ENCODE results near the gene CYP46A1. TPM values are rescaled to one million over a fixed set of nuclear protein-coding genes. Genes with fewer than 3 reads are reported as not detected.
"Not testable (repeated sequence)": the region's sequence is repeated elsewhere in the genome, so short reads cannot be mapped to it uniquely, and the experiment has no call there.

CYP46A1 gene
- total RNA-seq: under 1 TPM; 0.15 to 0.36 TPM
- not detected for polyA plus RNA-seq

DNA sequence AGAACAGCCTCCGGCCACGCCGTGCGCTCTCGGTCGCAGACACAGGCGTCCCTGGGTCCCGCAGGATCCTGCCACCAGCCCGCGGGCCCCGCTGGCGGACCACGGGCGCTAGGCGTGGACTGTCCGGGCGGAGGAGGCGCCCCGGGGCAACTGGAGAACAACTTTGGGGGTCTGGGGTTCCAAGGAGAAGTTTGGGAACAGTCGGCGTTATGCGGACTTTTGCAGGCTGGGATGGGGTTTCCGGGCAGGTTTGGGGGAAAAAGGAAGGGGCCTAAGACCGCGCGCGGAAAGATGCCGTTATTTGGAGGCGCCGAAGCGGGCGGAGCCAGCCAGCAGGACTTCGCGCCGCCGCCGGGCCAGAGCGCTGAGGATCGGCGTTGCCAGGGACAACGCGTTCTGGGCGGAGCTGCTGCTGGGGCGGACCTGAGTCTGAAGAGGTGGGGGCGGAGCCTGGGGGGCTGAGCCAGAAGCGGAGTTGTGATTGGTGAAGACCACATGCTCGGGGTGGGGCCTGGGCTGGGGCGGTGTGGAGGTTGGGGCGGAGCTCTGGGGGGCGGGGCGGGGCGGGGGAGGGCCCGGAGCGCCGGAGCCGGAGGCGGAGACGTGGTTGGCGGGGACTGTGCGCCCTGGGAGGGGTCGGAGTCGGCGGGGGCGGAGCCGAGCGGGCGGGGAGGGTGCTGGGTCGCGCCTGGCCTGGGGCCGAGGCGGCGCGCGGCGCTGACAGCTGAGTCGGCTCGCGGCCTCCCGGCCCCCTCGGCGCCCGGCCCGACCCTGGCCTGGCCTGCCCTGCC, at the start of gene CYP46A1:
Gene CYP46A1, plus strand, starts transcription at position 680 of the 791 bp plus-strand sequence. CDS start 120 bp downstream, outside the sequence.
- Histone ChIP-seq H3K4me3 (ENCODE audit: low read length in 2 of 2) (peak within 1 kb of the TSS; percentile 86 to 92), H3K4me1 (ENCODE audit: insufficient read depth, low read length) (peaks cover 19% of the 10 kb centered on the region), H3K27ac (ENCODE audit: low read depth, low read length) (peak within 1 kb of the TSS; percentile 71), H3K9me3 (ENCODE audit: control insufficient read depth in 1 of 2, low read length in 2 of 2) (no peaks in the 10 kb centered on the region), H3K27me3 (ENCODE audit: insufficient read depth, low read length) (no peaks in the 10 kb centered on the region), H3K36me3 (ENCODE audit: insufficient read depth, low read length) (no peaks in the 10 kb centered on the region)
- Mint-ChIP-seq H3K9me3 (peaks cover 0 to 5% (median 2%) of the 10 kb centered on the region in 8 donors), H3K27ac (peak within 1 kb of the TSS; percentile 92 to 96 (median 93)), H3K27me3 (peaks cover 4 to 6% of the 10 kb centered on the region in 2 donors), H3K36me3 (peaks cover 0 to 3% of the 10 kb centered on the region in 2 donors), H3K4me1 (peaks cover 4 to 19% (median 12%) of the 10 kb centered on the region in 4 donors), H3K4me3 (peak within 1 kb of the TSS; percentile 86 to 97 (median 94))
- CTCF ChIA-PET (ENCODE audit: partially characterized antibody): interaction anchor here (0.7 to 1.5 kb wide), 5 partner anchors 17 to 229 kb away, joined by 3 to 5 read pairs (median 3); partner anchors contain the start of genes CCNK and SETD3
- intact Hi-C loops (cut with micrococcal nuclease): loop anchor here (1.0 to 5.0 kb wide), 6 partner anchors 80 to 508 kb away; partner anchors contain the start of genes CCDC85C, CCNK, EML1 and EVL
- peak; percentile 98 to 100 (median 99) for DNase-seq
- POLR2A ChIA-PET (ENCODE audit: partially characterized antibody): interaction anchor here (0.7 to 2.1 kb wide), 5 partner anchors 79 to 957 kb away, joined by 3 to 13 read pairs (median 3); partner anchors contain the start of genes CCNK and SETD3

DNA sequence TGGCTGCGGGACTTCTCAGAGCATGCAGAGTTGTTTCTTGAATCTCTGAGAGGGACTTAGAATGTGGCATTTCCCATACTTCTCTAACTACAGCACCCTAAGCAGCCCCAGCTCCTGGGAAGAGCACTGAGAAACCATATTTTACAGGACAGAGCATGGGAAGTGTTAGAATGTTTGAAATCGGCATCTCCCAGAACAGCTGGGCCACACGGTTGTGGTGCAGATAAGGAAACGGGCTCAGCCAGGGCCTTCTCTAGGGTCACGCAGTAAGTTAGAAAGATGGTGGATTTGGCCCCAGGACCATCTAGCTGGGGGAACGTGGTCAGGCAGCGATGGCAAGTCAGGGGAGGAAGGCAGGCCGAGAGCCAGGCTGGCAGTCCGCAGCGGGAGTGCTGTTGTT, 49.7 kb upstream of the CYP46A1 start:
- H3K4me3 Mint-ChIP-seq: no peak overlapping the region
- peaks cover 0 to 2% of the 10 kb centered on the region in 2 donors for H3K27me3 Mint-ChIP-seq
- no peaks in the 10 kb centered on the region for H3K36me3 Mint-ChIP-seq
- no peaks in the 10 kb centered on the region for H3K9me3 Mint-ChIP-seq
- Histone ChIP-seq H3K27ac (ENCODE audit: low read depth, low read length) (no peak overlapping the region), H3K36me3 (ENCODE audit: insufficient read depth, low read length) (no peaks in the 10 kb centered on the region), H3K4me1 (ENCODE audit: insufficient read depth, low read length) (no peaks in the 10 kb centered on the region), H3K27me3 (ENCODE audit: insufficient read depth, low read length) (no peaks in the 10 kb centered on the region), H3K9me3 (ENCODE audit: control insufficient read depth in 1 of 2, low read length in 2 of 2) (no peaks in the 10 kb centered on the region), H3K4me3 (ENCODE audit: low read length in 2 of 2) (no peak overlapping the region)
- DNase-seq: no peak
- CTCF ChIA-PET (ENCODE audit: partially characterized antibody): no interaction called here
- H3K4me1 Mint-ChIP-seq: no peaks in the 10 kb centered on the region
- POLR2A ChIA-PET (ENCODE audit: partially characterized antibody): no interaction called here
- intact Hi-C loops (cut with micrococcal nuclease): no loop called here
- no peak overlapping the region for H3K27ac Mint-ChIP-seq

DNA sequence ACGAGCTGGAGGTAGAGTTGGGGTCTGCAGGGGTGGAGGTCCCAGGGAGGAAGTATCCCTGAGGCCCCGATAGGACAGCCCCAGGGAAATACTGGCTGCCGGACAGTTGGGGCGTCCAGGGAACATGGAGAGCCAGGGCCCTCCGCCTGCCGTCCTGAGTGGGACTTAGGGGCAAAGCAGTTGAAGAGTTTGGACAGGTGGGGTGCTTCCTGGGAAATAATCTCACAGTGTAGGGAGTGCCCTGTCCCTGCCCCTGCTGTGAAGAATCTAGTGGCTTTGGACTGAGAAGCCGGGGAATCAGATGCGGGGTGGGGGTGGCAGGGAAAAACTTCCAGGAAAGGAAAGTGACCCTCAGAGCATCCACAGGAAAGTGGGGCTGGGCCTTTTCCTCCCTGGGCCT, 49.0 kb upstream of the CYP46A1 start:
- no peak overlapping the region for H3K27ac ChIP-seq (ENCODE audit: low read depth, low read length)
- peaks cover 0 to 2% of the 10 kb centered on the region in 2 donors for H3K27me3 Mint-ChIP-seq
- no peaks in the 10 kb centered on the region for H3K36me3 Mint-ChIP-seq

DNA sequence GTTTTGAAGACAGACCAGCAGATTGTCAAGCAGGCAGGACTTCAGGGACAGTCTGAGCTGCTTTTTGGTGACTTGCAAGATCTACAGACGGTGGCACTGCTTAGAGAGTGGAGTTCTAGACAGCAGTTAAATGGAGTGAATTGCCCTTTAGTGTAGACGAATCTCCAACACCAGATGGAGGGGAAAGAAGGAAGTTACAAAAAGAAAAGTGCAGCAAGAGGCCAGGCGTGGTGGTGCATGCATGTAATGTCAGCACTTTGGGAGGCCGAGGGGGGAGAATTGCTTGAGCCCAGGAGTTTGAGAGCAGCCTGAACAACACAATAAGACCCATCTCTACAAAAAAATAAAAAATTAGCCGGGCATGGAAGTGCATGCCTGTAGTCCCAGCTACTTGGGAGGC, 47.6 kb upstream of the CYP46A1 start:
- Mint-ChIP-seq H3K27ac (no peak overlapping the region), H3K36me3 (no peaks in the 10 kb centered on the region), H3K4me3 (no peak overlapping the region), H3K27me3 (no peaks in the 10 kb centered on the region), H3K4me1 (no peaks in the 10 kb centered on the region), H3K9me3 (no peaks in the 10 kb centered on the region)
- no peaks in the 10 kb centered on the region for H3K27me3 ChIP-seq (ENCODE audit: insufficient read depth, low read length)
- H3K4me3 ChIP-seq (ENCODE audit: low read length in 2 of 2): no peak overlapping the region
- no peaks in the 10 kb centered on the region for H3K36me3 ChIP-seq (ENCODE audit: insufficient read depth, low read length)
- H3K4me1 ChIP-seq (ENCODE audit: insufficient read depth, low read length): no peaks in the 10 kb centered on the region
- DNase-seq: no peak
- ChIA-PET POLR2A (ENCODE audit: partially characterized antibody) (no interaction called here), CTCF (ENCODE audit: partially characterized antibody) (no interaction called here)
- no peaks in the 10 kb centered on the region for H3K9me3 ChIP-seq (ENCODE audit: control insufficient read depth in 1 of 2, low read length in 2 of 2)
- intact Hi-C loops (cut with micrococcal nuclease): no loop called here
- no peak overlapping the region for H3K27ac ChIP-seq (ENCODE audit: low read depth, low read length)

More for the DNA sequence above, 49.0 kb upstream of the CYP46A1 start:
- Mint-ChIP-seq H3K4me3 (no peak overlapping the region), H3K4me1 (no peaks in the 10 kb centered on the region), H3K9me3 (no peaks in the 10 kb centered on the region), H3K27ac (no peak overlapping the region)
- CTCF ChIA-PET (ENCODE audit: partially characterized antibody): no interaction called here
- Histone ChIP-seq H3K27me3 (ENCODE audit: insufficient read depth, low read length) (no peaks in the 10 kb centered on the region), H3K9me3 (ENCODE audit: control insufficient read depth in 1 of 2, low read length in 2 of 2) (no peaks in the 10 kb centered on the region), H3K36me3 (ENCODE audit: insufficient read depth, low read length) (no peaks in the 10 kb centered on the region), H3K4me1 (ENCODE audit: insufficient read depth, low read length) (no peaks in the 10 kb centered on the region), H3K4me3 (ENCODE audit: low read length in 2 of 2) (no peak overlapping the region)
- DNase-seq: no peak
- intact Hi-C loops (cut with micrococcal nuclease): no loop called here
- POLR2A ChIA-PET (ENCODE audit: partially characterized antibody): no interaction called here

DNA sequence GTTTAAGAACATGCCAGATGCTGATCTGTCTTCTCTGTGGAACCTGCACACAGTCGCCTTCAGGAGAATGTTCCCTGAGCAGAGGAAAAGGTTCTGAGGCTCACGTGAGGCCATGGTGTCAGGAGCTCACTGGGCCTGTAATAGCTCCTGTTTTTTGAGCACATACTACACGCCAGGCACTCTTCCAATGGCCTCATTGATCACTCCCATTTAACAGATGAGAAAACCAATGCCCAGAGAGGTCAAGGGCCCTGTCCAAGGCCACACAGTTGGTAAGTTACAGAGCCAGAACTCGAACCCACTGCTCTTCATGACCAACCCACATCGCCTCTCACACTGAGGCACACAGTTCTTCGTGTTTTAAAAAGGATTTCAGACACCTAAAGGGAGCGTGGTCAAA, 46.5 kb upstream of the CYP46A1 start:
- no peak overlapping the region for H3K4me3 ChIP-seq (ENCODE audit: low read length in 2 of 2)
- peak overlapping the region in 1 of 7 donors; percentile 17 for H3K27ac Mint-ChIP-seq
- no peaks in the 10 kb centered on the region for H3K9me3 ChIP-seq (ENCODE audit: control insufficient read depth in 1 of 2, low read length in 2 of 2)
- H3K27ac ChIP-seq (ENCODE audit: low read depth, low read length): no peak overlapping the region
- no peaks in the 10 kb centered on the region for H3K36me3 ChIP-seq (ENCODE audit: insufficient read depth, low read length)
- H3K9me3 Mint-ChIP-seq: no peaks in the 10 kb centered on the region
- CTCF ChIA-PET (ENCODE audit: partially characterized antibody): no interaction called here
- no peaks in the 10 kb centered on the region for H3K36me3 Mint-ChIP-seq
- no peak overlapping the region for H3K4me3 Mint-ChIP-seq
- H3K4me1 Mint-ChIP-seq: no peaks in the 10 kb centered on the region
- intact Hi-C loops (cut with micrococcal nuclease): no loop called here
- H3K27me3 ChIP-seq (ENCODE audit: insufficient read depth, low read length): no peaks in the 10 kb centered on the region
- no peaks in the 10 kb centered on the region for H3K4me1 ChIP-seq (ENCODE audit: insufficient read depth, low read length)
- POLR2A ChIA-PET (ENCODE audit: partially characterized antibody): no interaction called here
- DNase-seq: no peak
- no peaks in the 10 kb centered on the region for H3K27me3 Mint-ChIP-seq

DNA sequence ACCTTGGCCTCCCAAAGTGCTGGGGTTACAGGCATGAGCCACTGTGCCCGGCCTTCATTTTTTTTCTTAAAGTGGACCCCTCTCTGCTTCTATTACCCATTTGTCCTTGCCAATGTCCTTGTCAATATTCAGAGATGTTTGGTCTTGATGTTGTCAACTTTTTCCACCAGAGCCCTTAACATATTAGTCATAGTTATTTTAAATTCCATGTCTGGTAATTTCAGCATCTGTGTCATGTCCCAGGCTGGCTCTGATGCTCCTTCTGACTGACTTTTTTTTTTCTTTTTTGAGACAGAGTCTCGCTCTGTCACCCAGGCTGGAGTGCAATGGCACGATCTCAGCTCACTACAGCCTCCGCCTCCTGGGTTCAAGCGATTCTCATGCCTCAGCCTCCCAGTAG, 41.3 kb upstream of the CYP46A1 start:
- H3K36me3 ChIP-seq (ENCODE audit: insufficient read depth, low read length); intact Hi-C loops (cut with micrococcal nuclease): not testable (repeated sequence)

DNA sequence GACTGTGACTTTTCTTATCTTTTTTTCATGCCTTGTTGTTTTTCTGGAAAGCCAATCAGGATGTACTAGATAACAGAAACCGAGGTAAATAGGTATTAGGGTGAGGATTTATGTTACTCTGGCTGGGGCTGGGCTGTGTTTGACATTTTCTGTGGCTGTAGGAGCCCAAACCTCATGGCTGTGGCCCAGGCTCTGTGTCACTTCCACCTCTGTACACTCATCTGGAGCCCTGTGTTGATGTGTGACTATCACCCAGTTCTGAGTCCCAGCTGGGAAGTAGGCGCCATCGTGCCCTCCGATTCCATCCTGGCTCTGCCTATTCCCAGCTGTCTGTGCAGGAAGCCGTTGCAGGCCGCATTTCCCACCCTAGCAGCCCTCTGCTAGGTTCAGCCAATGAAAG, 40.8 kb upstream of the CYP46A1 start:
- ChIA-PET CTCF (ENCODE audit: partially characterized antibody) (no interaction called here), POLR2A (ENCODE audit: partially characterized antibody) (no interaction called here)
- no peak overlapping the region for H3K4me3 ChIP-seq (ENCODE audit: low read length in 2 of 2)
- no peak overlapping the region for H3K4me3 Mint-ChIP-seq
- intact Hi-C loops (cut with micrococcal nuclease): no loop called here
- no peak overlapping the region for H3K27ac Mint-ChIP-seq
- H3K9me3 ChIP-seq (ENCODE audit: control insufficient read depth in 1 of 2, low read length in 2 of 2): no peaks in the 10 kb centered on the region
- no peaks in the 10 kb centered on the region for H3K9me3 Mint-ChIP-seq
- H3K36me3 ChIP-seq (ENCODE audit: insufficient read depth, low read length): no peaks in the 10 kb centered on the region
- no peak overlapping the region for H3K27ac ChIP-seq (ENCODE audit: low read depth, low read length)
- peaks cover 12 to 15% of the 10 kb centered on the region in 2 donors for H3K27me3 Mint-ChIP-seq
- no peak for DNase-seq
- H3K4me1 Mint-ChIP-seq: peaks cover 0 to 5% (median 2%) of the 10 kb centered on the region in 4 donors
- no peaks in the 10 kb centered on the region for H3K4me1 ChIP-seq (ENCODE audit: insufficient read depth, low read length)
- H3K27me3 ChIP-seq (ENCODE audit: insufficient read depth, low read length): peaks cover 5% of the 10 kb centered on the region
- H3K36me3 Mint-ChIP-seq: no peaks in the 10 kb centered on the region

More for the DNA sequence above, 41.3 kb upstream of the CYP46A1 start:
- DNase-seq; POLR2A ChIA-PET (ENCODE audit: partially characterized antibody); H3K27ac ChIP-seq (ENCODE audit: low read depth, low read length); H3K9me3 Mint-ChIP-seq; CTCF ChIA-PET (ENCODE audit: partially characterized antibody); H3K4me1 Mint-ChIP-seq; H3K27me3 ChIP-seq (ENCODE audit: insufficient read depth, low read length); H3K4me3 Mint-ChIP-seq; H3K36me3 Mint-ChIP-seq; H3K4me1 ChIP-seq (ENCODE audit: insufficient read depth, low read length); H3K27ac Mint-ChIP-seq; H3K4me3 ChIP-seq (ENCODE audit: low read length in 2 of 2); H3K9me3 ChIP-seq (ENCODE audit: control insufficient read depth in 1 of 2, low read length in 2 of 2): not testable (repeated sequence)
- H3K27me3 Mint-ChIP-seq: peaks cover 9 to 12% of the 10 kb centered on the region in 2 donors
